ENCODE measurements around the gene GLB1L. TPM values are rescaled to one million over a fixed set of nuclear protein-coding genes. Genes with fewer than 3 reads are reported as not detected.

Gene GLB1L
- total RNA-seq, 1 experiment from 2014 or later: 6.1 TPM

GRCh38 chr2:219218732-219219701, 26.2 kb downstream of the GLB1L start, which contains the start of gene ABCB6:
Gene ABCB6 (minus strand): TSS chr2:219218958. CDS start chr2:219218673, 285 bp downstream.
- CTCF ChIA-PET: interaction anchor here (0.7 to 2.8 kb wide), 11 partner anchors 10 to 310 kb away, joined by 3 to 24 read pairs (median 4); partner anchors contain the start of genes ANKZF1, ATG9A, DNPEP and TUBA4B
- Mint-ChIP-seq H3K4me3 (peak within 1 kb of the TSS; percentile 85), H3K4me1 (peaks cover 25% of the 10 kb centered on the region), H3K27ac (peak within 1 kb of the TSS; percentile 79), H3K36me3 (peaks cover 38% of the 10 kb centered on the region), H3K27me3 (ENCODE audit: low read depth) (no peaks in the 10 kb centered on the region), H3K9me3 (no peaks in the 10 kb centered on the region)
- POLR2A ChIA-PET: interaction anchor here (1.0 to 3.0 kb wide), 8 partner anchors 11 to 265 kb away, joined by 4 to 21 read pairs (median 10); partner anchors contain the start of genes ANKZF1, ATG9A, DNAJB2 and DNPEP
- ATAC-seq: peak; percentile 74
- DNase-seq (ENCODE audit: low spot score): peak; percentile 92
- TF ChIP-seq ZNF263 (CRISPR knock-in tag; IDR thresholded peaks at IDR 0.05; ENCODE audit: low read depth) (no peak), GRHL2 (CRISPR knock-in tag; IDR thresholded peaks at IDR 0.05; ENCODE audit: insufficient replicate concordance, severe bottlenecking) (no peak), EMX1 (CRISPR knock-in tag; IDR thresholded peaks at IDR 0.05) (peak; percentile 85), RORB (CRISPR knock-in tag; IDR thresholded peaks at IDR 0.05) (no peak), STAT6 (CRISPR knock-in tag; conservative IDR thresholded peaks at IDR 0.05; ENCODE audit: low read depth) (no peak), FOXP1 (CRISPR knock-in tag; IDR thresholded peaks at IDR 0.05; ENCODE audit: borderline replicate concordance) (peak; percentile 80), ZNF232 (CRISPR knock-in tag; IDR thresholded peaks at IDR 0.05) (no peak; the same call in 1 of the 2 replicates), JAZF1 (CRISPR knock-in tag; IDR thresholded peaks at IDR 0.05) (no peak), TP53 (CRISPR knock-in tag; IDR thresholded peaks at IDR 0.05) (peak; percentile 50), TEAD1 (CRISPR knock-in tag; IDR thresholded peaks at IDR 0.05) (peak; percentile 82), NR2C2 (CRISPR knock-in tag; IDR thresholded peaks at IDR 0.05) (no peak), PRRX2 (CRISPR knock-in tag; IDR thresholded peaks at IDR 0.05) (peak; percentile 9; the same call in 1 of the 2 replicates), RELA (CRISPR knock-in tag; IDR thresholded peaks at IDR 0.05; ENCODE audit: borderline replicate concordance) (peak; percentile 3; the same call in 1 of the 2 replicates), MYBL2 (CRISPR knock-in tag; IDR thresholded peaks at IDR 0.05) (peak; percentile 78), TCF7 (CRISPR knock-in tag; IDR thresholded peaks at IDR 0.05; ENCODE audit: low read depth) (no peak), JUN (CRISPR knock-in tag; IDR thresholded peaks at IDR 0.05) (no peak; the same call in 1 of the 2 replicates), CBFB (CRISPR knock-in tag; IDR thresholded peaks at IDR 0.05; ENCODE audit: low read depth) (no peak), ATF3 (CRISPR knock-in tag; conservative IDR thresholded peaks at IDR 0.05) (no peak), FOXK1 (CRISPR knock-in tag; IDR thresholded peaks at IDR 0.05) (peak; percentile 83)
- TF ChIP-seq, protein P1, sequence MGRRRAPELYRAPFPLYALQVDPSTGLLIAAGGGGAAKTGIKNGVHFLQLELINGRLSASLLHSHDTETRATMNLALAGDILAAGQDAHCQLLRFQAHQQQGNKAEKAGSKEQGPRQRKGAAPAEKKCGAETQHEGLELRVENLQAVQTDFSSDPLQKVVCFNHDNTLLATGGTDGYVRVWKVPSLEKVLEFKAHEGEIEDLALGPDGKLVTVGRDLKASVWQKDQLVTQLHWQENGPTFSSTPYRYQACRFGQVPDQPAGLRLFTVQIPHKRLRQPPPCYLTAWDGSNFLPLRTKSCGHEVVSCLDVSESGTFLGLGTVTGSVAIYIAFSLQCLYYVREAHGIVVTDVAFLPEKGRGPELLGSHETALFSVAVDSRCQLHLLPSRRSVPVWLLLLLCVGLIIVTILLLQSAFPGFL (CRISPR knock-in tag; IDR thresholded peaks at IDR 0.05; ENCODE audit: borderline replicate concordance): no peak; the same call in 1 of the 2 replicates
- TF ChIP-seq, protein P2, sequence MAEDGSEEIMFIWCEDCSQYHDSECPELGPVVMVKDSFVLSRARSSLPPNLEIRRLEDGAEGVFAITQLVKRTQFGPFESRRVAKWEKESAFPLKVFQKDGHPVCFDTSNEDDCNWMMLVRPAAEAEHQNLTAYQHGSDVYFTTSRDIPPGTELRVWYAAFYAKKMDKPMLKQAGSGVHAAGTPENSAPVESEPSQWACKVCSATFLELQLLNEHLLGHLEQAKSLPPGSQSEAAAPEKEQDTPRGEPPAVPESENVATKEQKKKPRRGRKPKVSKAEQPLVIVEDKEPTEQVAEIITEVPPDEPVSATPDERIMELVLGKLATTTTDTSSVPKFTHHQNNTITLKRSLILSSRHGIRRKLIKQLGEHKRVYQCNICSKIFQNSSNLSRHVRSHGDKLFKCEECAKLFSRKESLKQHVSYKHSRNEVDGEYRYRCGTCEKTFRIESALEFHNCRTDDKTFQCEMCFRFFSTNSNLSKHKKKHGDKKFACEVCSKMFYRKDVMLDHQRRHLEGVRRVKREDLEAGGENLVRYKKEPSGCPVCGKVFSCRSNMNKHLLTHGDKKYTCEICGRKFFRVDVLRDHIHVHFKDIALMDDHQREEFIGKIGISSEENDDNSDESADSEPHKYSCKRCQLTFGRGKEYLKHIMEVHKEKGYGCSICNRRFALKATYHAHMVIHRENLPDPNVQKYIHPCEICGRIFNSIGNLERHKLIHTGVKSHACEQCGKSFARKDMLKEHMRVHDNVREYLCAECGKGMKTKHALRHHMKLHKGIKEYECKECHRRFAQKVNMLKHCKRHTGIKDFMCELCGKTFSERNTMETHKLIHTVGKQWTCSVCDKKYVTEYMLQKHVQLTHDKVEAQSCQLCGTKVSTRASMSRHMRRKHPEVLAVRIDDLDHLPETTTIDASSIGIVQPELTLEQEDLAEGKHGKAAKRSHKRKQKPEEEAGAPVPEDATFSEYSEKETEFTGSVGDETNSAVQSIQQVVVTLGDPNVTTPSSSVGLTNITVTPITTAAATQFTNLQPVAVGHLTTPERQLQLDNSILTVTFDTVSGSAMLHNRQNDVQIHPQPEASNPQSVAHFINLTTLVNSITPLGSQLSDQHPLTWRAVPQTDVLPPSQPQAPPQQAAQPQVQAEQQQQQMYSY (CRISPR knock-in tag; IDR thresholded peaks at IDR 0.05): no peak
- TF ChIP-seq, protein P3, sequence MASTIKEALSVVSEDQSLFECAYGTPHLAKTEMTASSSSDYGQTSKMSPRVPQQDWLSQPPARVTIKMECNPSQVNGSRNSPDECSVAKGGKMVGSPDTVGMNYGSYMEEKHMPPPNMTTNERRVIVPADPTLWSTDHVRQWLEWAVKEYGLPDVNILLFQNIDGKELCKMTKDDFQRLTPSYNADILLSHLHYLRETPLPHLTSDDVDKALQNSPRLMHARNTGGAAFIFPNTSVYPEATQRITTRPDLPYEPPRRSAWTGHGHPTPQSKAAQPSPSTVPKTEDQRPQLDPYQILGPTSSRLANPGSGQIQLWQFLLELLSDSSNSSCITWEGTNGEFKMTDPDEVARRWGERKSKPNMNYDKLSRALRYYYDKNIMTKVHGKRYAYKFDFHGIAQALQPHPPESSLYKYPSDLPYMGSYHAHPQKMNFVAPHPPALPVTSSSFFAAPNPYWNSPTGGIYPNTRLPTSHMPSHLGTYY (CRISPR knock-in tag; IDR thresholded peaks at IDR 0.05): no peak
- TF ChIP-seq, protein P4, sequence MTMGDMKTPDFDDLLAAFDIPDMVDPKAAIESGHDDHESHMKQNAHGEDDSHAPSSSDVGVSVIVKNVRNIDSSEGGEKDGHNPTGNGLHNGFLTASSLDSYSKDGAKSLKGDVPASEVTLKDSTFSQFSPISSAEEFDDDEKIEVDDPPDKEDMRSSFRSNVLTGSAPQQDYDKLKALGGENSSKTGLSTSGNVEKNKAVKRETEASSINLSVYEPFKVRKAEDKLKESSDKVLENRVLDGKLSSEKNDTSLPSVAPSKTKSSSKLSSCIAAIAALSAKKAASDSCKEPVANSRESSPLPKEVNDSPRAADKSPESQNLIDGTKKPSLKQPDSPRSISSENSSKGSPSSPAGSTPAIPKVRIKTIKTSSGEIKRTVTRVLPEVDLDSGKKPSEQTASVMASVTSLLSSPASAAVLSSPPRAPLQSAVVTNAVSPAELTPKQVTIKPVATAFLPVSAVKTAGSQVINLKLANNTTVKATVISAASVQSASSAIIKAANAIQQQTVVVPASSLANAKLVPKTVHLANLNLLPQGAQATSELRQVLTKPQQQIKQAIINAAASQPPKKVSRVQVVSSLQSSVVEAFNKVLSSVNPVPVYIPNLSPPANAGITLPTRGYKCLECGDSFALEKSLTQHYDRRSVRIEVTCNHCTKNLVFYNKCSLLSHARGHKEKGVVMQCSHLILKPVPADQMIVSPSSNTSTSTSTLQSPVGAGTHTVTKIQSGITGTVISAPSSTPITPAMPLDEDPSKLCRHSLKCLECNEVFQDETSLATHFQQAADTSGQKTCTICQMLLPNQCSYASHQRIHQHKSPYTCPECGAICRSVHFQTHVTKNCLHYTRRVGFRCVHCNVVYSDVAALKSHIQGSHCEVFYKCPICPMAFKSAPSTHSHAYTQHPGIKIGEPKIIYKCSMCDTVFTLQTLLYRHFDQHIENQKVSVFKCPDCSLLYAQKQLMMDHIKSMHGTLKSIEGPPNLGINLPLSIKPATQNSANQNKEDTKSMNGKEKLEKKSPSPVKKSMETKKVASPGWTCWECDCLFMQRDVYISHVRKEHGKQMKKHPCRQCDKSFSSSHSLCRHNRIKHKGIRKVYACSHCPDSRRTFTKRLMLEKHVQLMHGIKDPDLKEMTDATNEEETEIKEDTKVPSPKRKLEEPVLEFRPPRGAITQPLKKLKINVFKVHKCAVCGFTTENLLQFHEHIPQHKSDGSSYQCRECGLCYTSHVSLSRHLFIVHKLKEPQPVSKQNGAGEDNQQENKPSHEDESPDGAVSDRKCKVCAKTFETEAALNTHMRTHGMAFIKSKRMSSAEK (CRISPR knock-in tag; IDR thresholded peaks at IDR 0.05; ENCODE audit: borderline replicate concordance): no peak

Data from WTC11 (cell line).